Endothelial cell of umbilical vein (primary cell): ENCODE results near the gene GRID1. TPM values are rescaled to one million over a fixed set of nuclear protein-coding genes. Genes with fewer than 3 reads are reported as not detected.

Experiments
- BruUV-seq: library from RNA; stranded (reverse); fragments of 400-500 nt; replicated peaks from 2 replicates; lab custom pipeline; 2021; lab: Mats Ljungman, UMichigan
- CTCF ChIA-PET: fragments of 300-600, 350-600 bp; sonication (Branson Sonifier 250); formaldehyde crosslinking; loops from one replicate; lab custom pipeline; 2021; ENCODE audit warnings: antibody characterized with exemption, inconsistent platforms; lab: Charles Lee
- POLR2A ChIA-PET: fragments of 300-600, 350-600 bp; sonication (Branson Sonifier 250); formaldehyde crosslinking; loops from one replicate; lab custom pipeline; 2021; ENCODE audit warnings: antibody characterized with exemption, inconsistent platforms; lab: Charles Lee
- DNase-seq: peaks from one replicate; pipeline ENCODE4 v3.0.0-alpha.2; 2011; ENCODE audit warnings: low read depth, low spot score
- FAIRE-seq: peaks from 2 replicates; lab custom pipeline; 2011; peaks lifted over from hg19 to GRCh38; lab: Jason Lieb, UNC
- H2AFZ ChIP-seq: 2 replicates; pipeline ENCODE4 v1.6.0; 2012; ENCODE audit warnings: low read depth, low read length, control low read depth, inconsistent platforms
- H3K27ac ChIP-seq: 2 replicates; pipeline ENCODE4 v1.5.1; 2011; ENCODE audit warnings: low read depth, mild to moderate bottlenecking, control low read depth, low read length, moderate library complexity; ENCODE audit not compliant: insufficient read depth
- H3K27me3 ChIP-seq, 2 experiments: 2 replicates each; pipeline versions ENCODE4 v1.6.0 to v1.6.1; 2011; ENCODE audit warnings: low read length in 2 of 2, mixed read lengths in 1 of 2; ENCODE audit not compliant: control insufficient read depth in 2 of 2, insufficient read depth in 2 of 2
- H3K36me3 ChIP-seq, 2 experiments: 2 replicates in 1 of 2; 3 replicates in 1 of 2; pipeline ENCODE4 v1.5.1; 2011; ENCODE audit warnings: low read length in 2 of 2, mild to moderate bottlenecking in 1 of 2, moderate library complexity in 1 of 2; ENCODE audit not compliant: control insufficient read depth in 2 of 2, insufficient read depth in 2 of 2; ENCODE audit errors: extremely low read depth in 1 of 2
- H3K4me1 ChIP-seq: 3 replicates; pipeline ENCODE4 v1.5.1; 2011; ENCODE audit warnings: mild to moderate bottlenecking, low read length; ENCODE audit not compliant: control insufficient read depth, insufficient read depth; ENCODE audit errors: extremely low read depth
- H3K4me2 ChIP-seq: 2 replicates; pipeline ENCODE4 v1.6.1; 2011; ENCODE audit warnings: low read length, control low read depth, mixed read lengths; ENCODE audit not compliant: insufficient read depth
- H3K4me3 ChIP-seq, 3 experiments: fragments of 200-600 bp in 1 of 3; sonication (generic), shearing (Covaris generic) in 1 of 3; replicated peaks in 1 of 3; 2 replicates each; pipeline ENCODE4 v1.5.1; 2011 to 2016; ENCODE audit warnings: control low read depth in 3 of 3, low read length in 3 of 3, mild to moderate bottlenecking in 2 of 3, inconsistent platforms in 1 of 3, low read depth in 1 of 3, moderate library complexity in 1 of 3; ENCODE audit not compliant: insufficient read depth in 1 of 3
- H3K79me2 ChIP-seq: 2 replicates; pipeline ENCODE4 v1.6.0; 2012; ENCODE audit warnings: low read length, inconsistent platforms; ENCODE audit not compliant: control insufficient read depth, insufficient read depth
- H3K9ac ChIP-seq: replicated peaks from 2 replicates; pipeline ENCODE3; 2011; ENCODE audit warnings: low read length, control low read depth; ENCODE audit not compliant: insufficient read depth; ENCODE audit errors: extremely low read depth
- H3K9me1 ChIP-seq: replicated peaks from 3 replicates; pipeline ENCODE4 v1.6.0; 2011; ENCODE audit warnings: mild to moderate bottlenecking, low read length; ENCODE audit not compliant: control insufficient read depth, insufficient read depth; ENCODE audit errors: extremely low read depth
- H3K9me3 ChIP-seq: replicated peaks from 2 replicates; pipeline ENCODE4 v1.5.1; 2012; ENCODE audit warnings: low read length, inconsistent platforms; ENCODE audit not compliant: control insufficient read depth, insufficient read depth
- H4K20me1 ChIP-seq: replicated peaks from 2 replicates; pipeline ENCODE3; 2011; ENCODE audit warnings: mild to moderate bottlenecking, low read length; ENCODE audit not compliant: control insufficient read depth, insufficient read depth; ENCODE audit errors: extremely low read depth
- EZH2 ChIP-seq: IDR thresholded peaks from 2 replicates; pipeline ENCODE4 v1.6.1; 2012; ENCODE audit warnings: borderline replicate concordance, low read depth, mild to moderate bottlenecking, moderate library complexity, low read length, inconsistent platforms; ENCODE audit not compliant: severe bottlenecking
- FOS ChIP-seq: IDR thresholded peaks from 2 replicates; pipeline ENCODE4 v1.6.1; 2011; ENCODE audit warnings: mild to moderate bottlenecking, low read length, moderate library complexity, borderline replicate concordance; ENCODE audit not compliant: insufficient read depth
- GATA2 ChIP-seq: IDR thresholded peaks from 2 replicates; pipeline ENCODE4 v1.7.0; 2011; ENCODE audit warnings: low read depth, mild to moderate bottlenecking, moderate library complexity, mixed read lengths, low read length; ENCODE audit not compliant: insufficient read length, insufficient read depth
- JUN ChIP-seq: IDR thresholded peaks from 2 replicates; pipeline ENCODE4 v1.6.1; 2011; ENCODE audit warnings: borderline replicate concordance, low read depth; ENCODE audit not compliant: insufficient read length, insufficient read depth
- MYC ChIP-seq: IDR thresholded peaks from one replicate; pipeline ENCODE4 v1.6.1; 2011; ENCODE audit warnings: mild to moderate bottlenecking, low read depth, low read length
- POLR2A ChIP-seq: IDR thresholded peaks from 2 replicates; pipeline ENCODE4 v1.6.1; 2012; ENCODE audit warnings: low read depth, mild to moderate bottlenecking, control low read depth, low read length
- POLR2AphosphoS5 ChIP-seq: IDR thresholded peaks from 2 replicates; pipeline ENCODE4 v1.6.1; 2012; ENCODE audit warnings: low read depth, mild to moderate bottlenecking, control low read depth, low read length, moderate library complexity; ENCODE audit not compliant: insufficient read depth
- dilution Hi-C: fragments of 300-500 bp; cut with MboI; formaldehyde crosslinking; loops from one replicate; pipeline ENCODE4 v1.15.0; 2019; ENCODE audit warnings: low sequenced_read_pairs; ENCODE audit not compliant: extremely low pct_ligation_motif_present
- intact Hi-C: fragments of 100-400 bp; cut with micrococcal nuclease; formaldehyde crosslinking; loops from one replicate; pipeline ENCODE4 v1.10.0; 2022
- polyA plus RNA-seq, 4 experiments: library from polyadenylated mRNA; depleted of rRNA in 3 of 4; stranded (reverse) in 3 of 4; unstranded in 1 of 4; fragments of >200 nt; gene quantifications; 2 replicates each; pipeline versions ENCODE4 v1.2.1 to v1.2.3, GENCODE V29; 2011 to 2012; ENCODE audit warnings: missing spikeins in 1 of 4
- total RNA-seq: library from RNA; stranded (reverse); gene quantifications from 2 replicates; pipeline ENCODE4 v1.2.3, GENCODE V29; 2021
- TF ChIP-seq, protein P1 (sequence below), 2 donors: IDR thresholded peaks; 1 replicate in 1 of 2; 2 replicates in 1 of 2; pipeline ENCODE4 v1.5.1; 2011; ENCODE audit warnings: low read length in 2 of 2, mild to moderate bottlenecking in 2 of 2, moderate library complexity in 2 of 2, control low read depth in 1 of 2, inconsistent platforms in 1 of 2, low read depth in 1 of 2; ENCODE audit not compliant: insufficient read depth in 1 of 2; ENCODE audit errors: extremely low read depth in 1 of 2
- TF ChIP-seq, protein P2 (sequence below): IDR thresholded peaks from 2 replicates; pipeline ENCODE4 v1.6.1; 2011; ENCODE audit not compliant: insufficient read depth, insufficient read length

The GRID1 gene
- total and polyA plus RNA-seq, 2 donors (not counting 3 experiments of a cell fraction or from before 2014, with no cell fraction given), result not detected

GRCh38 chr10:86164174-86164774, 202.3 kb downstream of the GRID1 start:
- no peak for FAIRE-seq
- CTCF ChIA-PET, result no interaction called here

More at GRCh38 chr10:86164174-86164774, 202.3 kb downstream of the GRID1 start:
- Histone ChIP-seq H3K9me1 (no peaks in the 10 kb centered on the region), H3K27me3 (no peaks in the 10 kb centered on the region), H3K4me2 (no peak overlapping the region), H3K9ac (no peak overlapping the region), H3K27ac (no peak overlapping the region), H4K20me1 (no peaks in the 10 kb centered on the region), H3K4me1 (no peaks in the 10 kb centered on the region), H3K9me3 (no peaks in the 10 kb centered on the region), H3K4me3 (no peak overlapping the region), H3K79me2 (no peaks in the 10 kb centered on the region), H2AFZ (no peak overlapping the region), H3K36me3 (no peaks in the 10 kb centered on the region)
- no TSS peak for BruUV-seq
- intact Hi-C loops, result no loop called here
- POLR2A ChIA-PET, result no interaction called here
- dilution Hi-C loops, result no loop called here
- TF ChIP-seq, protein P1, sequence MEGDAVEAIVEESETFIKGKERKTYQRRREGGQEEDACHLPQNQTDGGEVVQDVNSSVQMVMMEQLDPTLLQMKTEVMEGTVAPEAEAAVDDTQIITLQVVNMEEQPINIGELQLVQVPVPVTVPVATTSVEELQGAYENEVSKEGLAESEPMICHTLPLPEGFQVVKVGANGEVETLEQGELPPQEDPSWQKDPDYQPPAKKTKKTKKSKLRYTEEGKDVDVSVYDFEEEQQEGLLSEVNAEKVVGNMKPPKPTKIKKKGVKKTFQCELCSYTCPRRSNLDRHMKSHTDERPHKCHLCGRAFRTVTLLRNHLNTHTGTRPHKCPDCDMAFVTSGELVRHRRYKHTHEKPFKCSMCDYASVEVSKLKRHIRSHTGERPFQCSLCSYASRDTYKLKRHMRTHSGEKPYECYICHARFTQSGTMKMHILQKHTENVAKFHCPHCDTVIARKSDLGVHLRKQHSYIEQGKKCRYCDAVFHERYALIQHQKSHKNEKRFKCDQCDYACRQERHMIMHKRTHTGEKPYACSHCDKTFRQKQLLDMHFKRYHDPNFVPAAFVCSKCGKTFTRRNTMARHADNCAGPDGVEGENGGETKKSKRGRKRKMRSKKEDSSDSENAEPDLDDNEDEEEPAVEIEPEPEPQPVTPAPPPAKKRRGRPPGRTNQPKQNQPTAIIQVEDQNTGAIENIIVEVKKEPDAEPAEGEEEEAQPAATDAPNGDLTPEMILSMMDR (IDR thresholded peaks at IDR 0.05; ENCODE audit: extremely low read depth in 1 of 2, insufficient read depth in 1 of 2, low read depth in 1 of 2, low read length in 2 of 2), result no peak
- TF ChIP-seq POLR2AphosphoS5 (no peak), GATA2 (no peak), FOS (no peak), JUN (no peak), POLR2A (no peak), EZH2 (no peak), MYC (no peak)
- TF ChIP-seq, protein P2, sequence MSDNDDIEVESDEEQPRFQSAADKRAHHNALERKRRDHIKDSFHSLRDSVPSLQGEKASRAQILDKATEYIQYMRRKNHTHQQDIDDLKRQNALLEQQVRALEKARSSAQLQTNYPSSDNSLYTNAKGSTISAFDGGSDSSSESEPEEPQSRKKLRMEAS, result no peak
- no peak for DNase-seq
